HAP-1 (cell line): Measurements from ENCODE around the gene CRYBA2.

Experiments
- DNase-seq, 2 experiments: peaks; one replicate each; pipeline ENCODE4 v3.0.0-alpha.2; 2016 to 2020; ENCODE audit warnings: low spot score in 2 of 2
- H3K27me3 ChIP-seq: fragments of 250-450 bp; sonication (Bioruptor Pico); 2 replicates; pipeline ENCODE4 v1.5.1; 2020; ENCODE audit warnings: low read depth, mild to moderate bottlenecking, moderate library complexity
- H3K36me3 ChIP-seq: fragments of 250-450 bp; sonication (Bioruptor Pico); replicated peaks from 2 replicates; pipeline ENCODE4 v1.5.1; 2020; ENCODE audit warnings: mild to moderate bottlenecking
- H3K4me1 ChIP-seq: fragments of 250-450 bp; sonication (Bioruptor Pico); 2 replicates; pipeline ENCODE4 v1.5.1; 2020; ENCODE audit warnings: mild to moderate bottlenecking
- H3K4me3 ChIP-seq: fragments of 250-450 bp; sonication (Bioruptor Pico); 2 replicates; pipeline ENCODE4 v1.5.1; 2020; ENCODE audit warnings: mild to moderate bottlenecking, moderate library complexity
- H3K9me3 ChIP-seq: fragments of 250-450 bp; sonication (Bioruptor Pico); 2 replicates; pipeline ENCODE4 v1.5.1; 2020; ENCODE audit warnings: mild to moderate bottlenecking, moderate library complexity
- in situ Hi-C: fragments of 300-500 bp; cut with MboI; formaldehyde crosslinking; loops from 3 replicates; pipeline ENCODE4 v1.14.3; 2020; ENCODE audit warnings: low sequenced_read_pairs, inconsistent platforms, mixed read lengths

CRYBA2 gene

GRCh38 chr2:218988164-218988563, 5.1 kb downstream of the CRYBA2 start:
- no peak for DNase-seq
- Histone ChIP-seq H3K27me3 (peaks cover 93% of the 10 kb centered on the region), H3K4me3 (no peak overlapping the region)

GRCh38 chr2:218986148-218986761, 7.0 kb downstream of the CRYBA2 start:
- no peaks in the 10 kb centered on the region for H3K4me1 ChIP-seq
- in situ Hi-C loops: no loop called here

More at GRCh38 chr2:218988164-218988563, 5.1 kb downstream of the CRYBA2 start:
- no peaks in the 10 kb centered on the region for H3K36me3 ChIP-seq
- H3K9me3 ChIP-seq: no peaks in the 10 kb centered on the region
- H3K4me1 ChIP-seq: no peaks in the 10 kb centered on the region
- in situ Hi-C loops: no loop called here

GRCh38 chr2:218985325-218986091, 7.7 kb downstream of the CRYBA2 start:
- H3K4me3 ChIP-seq: no peak overlapping the region
- no peak for DNase-seq
- H3K4me1 ChIP-seq: no peaks in the 10 kb centered on the region
- H3K9me3 ChIP-seq: no peaks in the 10 kb centered on the region
- in situ Hi-C loops: no loop called here
- H3K36me3 ChIP-seq: no peaks in the 10 kb centered on the region
- H3K27me3 ChIP-seq: peaks cover 93% of the 10 kb centered on the region

More at GRCh38 chr2:218986148-218986761, 7.0 kb downstream of the CRYBA2 start:
- Histone ChIP-seq H3K4me3 (no peak overlapping the region), H3K9me3 (no peaks in the 10 kb centered on the region), H3K36me3 (no peaks in the 10 kb centered on the region), H3K27me3 (peaks cover 94% of the 10 kb centered on the region)
- DNase-seq: no peak

GRCh38 chr2:218985021-218985324, 8.2 kb downstream of the CRYBA2 start, which contains the start of gene FEV:
Gene FEV (minus strand): TSS chr2:218985184. CDS start chr2:218985075, 109 bp downstream.
- H3K36me3 ChIP-seq: no peaks in the 10 kb centered on the region
- H3K4me3 ChIP-seq: no peak within 1 kb of the TSS
- H3K9me3 ChIP-seq: no peaks in the 10 kb centered on the region
- in situ Hi-C loops: no loop called here
- DNase-seq: no peak
- no peaks in the 10 kb centered on the region for H3K4me1 ChIP-seq
- H3K27me3 ChIP-seq: peaks cover 90% of the 10 kb centered on the region

- in situ Hi-C loops: no loop called here
- no peak overlapping the region for H3K4me3 ChIP-seq
- H3K36me3 ChIP-seq: no peaks in the 10 kb centered on the region
- H3K9me3 ChIP-seq: no peaks in the 10 kb centered on the region
- no peak for DNase-seq
- H3K27me3 ChIP-seq: peaks cover 84% of the 10 kb centered on the region
- H3K4me1 ChIP-seq: no peaks in the 10 kb centered on the region
Observed at GRCh38 chr2:218984239-218985020, 8.8 kb downstream of the CRYBA2 start.

- no peak for DNase-seq
- H3K27me3 ChIP-seq: peaks cover 79% of the 10 kb centered on the region
- in situ Hi-C loops: no loop called here
- no peaks in the 10 kb centered on the region for H3K36me3 ChIP-seq
- no peak overlapping the region for H3K4me3 ChIP-seq
- no peaks in the 10 kb centered on the region for H3K4me1 ChIP-seq
- H3K9me3 ChIP-seq: no peaks in the 10 kb centered on the region
Observed at GRCh38 chr2:218983934-218984238, 9.3 kb downstream of the CRYBA2 start.

- Histone ChIP-seq H3K36me3 (no peaks in the 10 kb centered on the region), H3K4me1 (no peaks in the 10 kb centered on the region), H3K27me3 (peaks cover 75% of the 10 kb centered on the region)
Observed at GRCh38 chr2:218983263-218983933, 9.8 kb downstream of the CRYBA2 start.

GRCh38 chr2:218982586-218983262, 10.5 kb downstream of the CRYBA2 start:
- Histone ChIP-seq H3K9me3 (no peaks in the 10 kb centered on the region), H3K27me3 (peaks cover 68% of the 10 kb centered on the region), H3K36me3 (no peaks in the 10 kb centered on the region), H3K4me3 (no peak overlapping the region), H3K4me1 (no peaks in the 10 kb centered on the region)
- in situ Hi-C loops: no loop called here
- no peak for DNase-seq

More at GRCh38 chr2:218983263-218983933, 9.8 kb downstream of the CRYBA2 start:
- Histone ChIP-seq H3K9me3 (no peaks in the 10 kb centered on the region), H3K4me3 (no peak overlapping the region)
- in situ Hi-C loops: no loop called here
- DNase-seq: no peak

GRCh38 chr2:218981881-218982585, 11.2 kb downstream of the CRYBA2 start:
- peaks cover 62% of the 10 kb centered on the region for H3K27me3 ChIP-seq
- no peaks in the 10 kb centered on the region for H3K4me1 ChIP-seq
- no peak for DNase-seq
- no peaks in the 10 kb centered on the region for H3K36me3 ChIP-seq
- no peaks in the 10 kb centered on the region for H3K9me3 ChIP-seq
- H3K4me3 ChIP-seq: no peak overlapping the region
- in situ Hi-C loops: no loop called here

GRCh38 chr2:218981390-218981880, 11.8 kb downstream of the CRYBA2 start:
- H3K4me1 ChIP-seq: no peaks in the 10 kb centered on the region
- H3K36me3 ChIP-seq: no peaks in the 10 kb centered on the region
- H3K27me3 ChIP-seq: peaks cover 56% of the 10 kb centered on the region
- H3K4me3 ChIP-seq: no peak overlapping the region
- in situ Hi-C loops: no loop called here
- H3K9me3 ChIP-seq: no peaks in the 10 kb centered on the region
- no peak for DNase-seq

GRCh38 chr2:218980735-218981389, 12.4 kb downstream of the CRYBA2 start:
- DNase-seq: no peak
- Histone ChIP-seq H3K36me3 (no peaks in the 10 kb centered on the region), H3K9me3 (no peaks in the 10 kb centered on the region), H3K27me3 (peaks cover 50% of the 10 kb centered on the region), H3K4me3 (no peak overlapping the region), H3K4me1 (no peaks in the 10 kb centered on the region)
- in situ Hi-C loops: no loop called here
